Measurements from ENCODE around the gene GHR. TPM values are rescaled to one million over a fixed set of nuclear protein-coding genes. Genes with fewer than 3 reads are reported as not detected.

GHR gene
- total RNA-seq, 1 experiment from 2014 or later: 0.53 TPM

GRCh38 chr5:42462083-42462482, 38.8 kb downstream of the GHR start:
- no peak for DNase-seq (ENCODE audit: low spot score)

GRCh38 chr5:42467572-42467971, 44.3 kb downstream of the GHR start:
- DNase-seq (ENCODE audit: low spot score): no peak

- no peak for DNase-seq (ENCODE audit: low spot score)
Observed at GRCh38 chr5:42467981-42468524, 44.8 kb downstream of the GHR start.

- DNase-seq (ENCODE audit: low spot score): no peak
Observed at GRCh38 chr5:42483472-42484154, 60.4 kb downstream of the GHR start.

GRCh38 chr5:42487077-42487476, 63.8 kb downstream of the GHR start:
- DNase-seq (ENCODE audit: low spot score): no peak

GRCh38 chr5:42487821-42488220, 64.6 kb downstream of the GHR start:
- DNase-seq (ENCODE audit: low spot score): no peak

- no peak for DNase-seq (ENCODE audit: low spot score)
Observed at GRCh38 chr5:42490831-42491230, 67.6 kb downstream of the GHR start.

GRCh38 chr5:42491699-42492098, 68.5 kb downstream of the GHR start:
- no peak for DNase-seq (ENCODE audit: low spot score)

- DNase-seq (ENCODE audit: low spot score): no peak
Observed at GRCh38 chr5:42492974-42493373, 69.7 kb downstream of the GHR start.

GRCh38 chr5:42494414-42494813, 71.2 kb downstream of the GHR start:
- no peak for DNase-seq (ENCODE audit: low spot score)

GRCh38 chr5:42495914-42496313, 72.7 kb downstream of the GHR start:
- no peak for DNase-seq (ENCODE audit: low spot score)

GRCh38 chr5:42496397-42497156, 73.3 kb downstream of the GHR start:
- no peak for DNase-seq (ENCODE audit: low spot score)

- no peak for DNase-seq (ENCODE audit: low spot score)
Observed at GRCh38 chr5:42498000-42498399, 74.8 kb downstream of the GHR start.

- no peak for DNase-seq (ENCODE audit: low spot score)
Observed at GRCh38 chr5:42499016-42499415, 75.8 kb downstream of the GHR start.

- no peak for DNase-seq (ENCODE audit: low spot score)
Observed at GRCh38 chr5:42500003-42500599, 76.9 kb downstream of the GHR start.

- no peak for DNase-seq (ENCODE audit: low spot score)
Observed at GRCh38 chr5:42502613-42503470, 79.6 kb downstream of the GHR start.

GRCh38 chr5:42506662-42507061, 83.4 kb downstream of the GHR start:
- DNase-seq (ENCODE audit: low spot score): no peak

- DNase-seq (ENCODE audit: low spot score): no peak
Observed at GRCh38 chr5:42507451-42508097, 84.3 kb downstream of the GHR start.

GRCh38 chr5:42513246-42513645, 90.0 kb downstream of the GHR start:
- DNase-seq (ENCODE audit: low spot score): no peak

- DNase-seq (ENCODE audit: low spot score): no peak
Observed at GRCh38 chr5:42514754-42515153, 91.5 kb downstream of the GHR start.

GRCh38 chr5:42515504-42515903, 92.3 kb downstream of the GHR start:
- no peak for DNase-seq (ENCODE audit: low spot score)
